Measurements from ENCODE around the gene PLEKHA8. TPM values are rescaled to one million over a fixed set of nuclear protein-coding genes. Genes with fewer than 3 reads are reported as not detected.

PLEKHA8 gene
- total and polyA plus RNA-seq, 2 of the 8 experiments (the other 6 are each of a cell fraction or from before 2014, with no cell fraction given), result 10.7 to 44.0 TPM

GRCh38 chr7:30046127-30046770 is 18.0 kb downstream of the PLEKHA8 start (continued):
- TF ChIP-seq BCL11A (IDR thresholded peaks at IDR 0.05; ENCODE audit: low read depth in 2 of 2, low read length in 2 of 2), result no peak
- no peak for TF ChIP-seq HDAC6 (IDR thresholded peaks at IDR 0.05; ENCODE audit: low read depth, low read length)
